IPS-NIHi11 (cell line): ENCODE measurements around the gene CASTOR1.

Experiments
- DNase-seq: peaks from one replicate; pipeline ENCODE4 v3.0.0; 2012; ENCODE audit warnings: mixed read lengths, low spot score

Gene CASTOR1

GRCh38 chr22:30284666-30285065 lies 4.6 kb downstream of the CASTOR1 start:
- no peak for DNase-seq

- no peak for DNase-seq
Observed at GRCh38 chr22:30284172-30284571, 5.1 kb downstream of the CASTOR1 start.

- no peak for DNase-seq
Observed at GRCh38 chr22:30283342-30283741, 6.0 kb downstream of the CASTOR1 start.

GRCh38 chr22:30282616-30283046 lies 6.7 kb downstream of the CASTOR1 start:
- DNase-seq = no peak

GRCh38 chr22:30280505-30280904 lies 8.8 kb downstream of the CASTOR1 start:
- no peak for DNase-seq

- DNase-seq = no peak
Observed at GRCh38 chr22:30279932-30280331, 9.4 kb downstream of the CASTOR1 start.

GRCh38 chr22:30279046-30279788 lies 10.1 kb downstream of the CASTOR1 start:
- DNase-seq = no peak

- DNase-seq = no peak
Observed at GRCh38 chr22:30277547-30278344, 11.6 kb downstream of the CASTOR1 start.

GRCh38 chr22:30276039-30276438 lies 13.3 kb downstream of the CASTOR1 start:
- no peak for DNase-seq

- DNase-seq = no peak
Observed at GRCh38 chr22:30275625-30276024, 13.7 kb downstream of the CASTOR1 start.

- no peak for DNase-seq
Observed at GRCh38 chr22:30274437-30274812, 14.9 kb downstream of the CASTOR1 start.

- DNase-seq = no peak
Observed at GRCh38 chr22:30273711-30274436, 15.4 kb downstream of the CASTOR1 start.

- DNase-seq = no peak
Observed at GRCh38 chr22:30272781-30273601, 16.3 kb downstream of the CASTOR1 start.

GRCh38 chr22:30270832-30271231 lies 18.5 kb downstream of the CASTOR1 start:
- no peak for DNase-seq

GRCh38 chr22:30268331-30268730 lies 21.0 kb downstream of the CASTOR1 start:
- DNase-seq = no peak

- DNase-seq = no peak
Observed at GRCh38 chr22:30267382-30268302, 21.7 kb downstream of the CASTOR1 start.

GRCh38 chr22:30266445-30267381 lies 22.6 kb downstream of the CASTOR1 start, which contains the start of gene OSM:
Gene OSM (minus strand): TSS chr22:30266851. CDS start chr22:30266799, 52 bp downstream.
- DNase-seq = no peak

GRCh38 chr22:30265823-30266444 lies 23.4 kb downstream of the CASTOR1 start:
- no peak for DNase-seq

- no peak for DNase-seq
Observed at GRCh38 chr22:30265131-30265720, 24.1 kb downstream of the CASTOR1 start.
